ENCODE measurements around the gene ZNF668. TPM values are rescaled to one million over a fixed set of nuclear protein-coding genes. Genes with fewer than 3 reads are reported as not detected.

ZNF668 gene
- total and polyA plus RNA-seq, 2 donors (not counting 1 experiment from before 2014, with no cell fraction given) = 8.1 to 12.1 TPM

DNA sequence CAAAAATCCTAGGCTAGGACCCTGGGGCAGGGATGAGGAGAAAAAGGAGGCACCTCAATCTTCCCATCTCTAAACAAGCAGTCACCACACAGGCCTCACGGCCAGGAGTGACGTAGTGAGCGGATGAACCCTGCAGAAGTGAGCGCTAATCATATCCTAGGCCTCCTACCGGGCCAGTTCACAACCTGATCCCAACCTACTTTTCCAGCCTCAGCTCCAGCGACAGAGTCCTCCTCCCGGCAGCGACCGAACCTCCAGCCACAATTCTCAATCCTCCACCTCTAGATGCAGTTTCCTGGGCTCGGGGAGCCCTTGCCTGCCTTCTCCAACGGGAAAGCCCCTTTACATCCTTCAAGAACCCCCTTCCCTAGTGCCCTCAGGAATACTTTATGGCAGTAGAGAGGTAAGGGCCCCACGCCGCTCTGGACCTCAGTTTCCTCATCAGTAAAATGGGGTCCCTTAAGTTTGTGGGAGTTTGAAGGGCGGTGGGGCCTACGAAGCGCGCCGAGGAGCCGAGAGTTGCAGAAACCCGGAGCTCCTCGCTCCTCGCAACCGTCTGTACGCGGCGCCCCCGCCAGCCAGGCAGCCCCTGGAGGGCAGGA lies 1.4 kb downstream of the ZNF668 start:
- H3K9ac ChIP-seq (ENCODE audit: insufficient read depth, low read length) = peak overlapping the region; percentile 96
- no peaks in the 10 kb centered on the region for H4K20me1 ChIP-seq (ENCODE audit: control insufficient read depth, extremely low read depth, insufficient read depth, low read length)
- no peaks in the 10 kb centered on the region for H3K9me3 ChIP-seq (ENCODE audit: control insufficient read depth, insufficient read depth, low read depth, low read length)
- no peaks in the 10 kb centered on the region for H3K4me1 ChIP-seq (ENCODE audit: control insufficient read depth, extremely low read depth, insufficient read depth, low read length)
- H2AFZ ChIP-seq (ENCODE audit: low read length) = no peak overlapping the region
- H3K4me2 ChIP-seq (ENCODE audit: extremely low read depth, insufficient read depth, low read length) = peak overlapping the region; percentile 95
- DNase-seq (ENCODE audit: low read depth in 2 of 2) = peak; percentile 44 to 57
- no peaks in the 10 kb centered on the region for H3K27me3 ChIP-seq (ENCODE audit: control insufficient read depth, insufficient read depth, low read length)
- H3K79me2 ChIP-seq (ENCODE audit: control insufficient read depth, insufficient read depth, low read length) = peaks cover 70% of the 10 kb centered on the region
- no peak for TF ChIP-seq EZH2 (IDR thresholded peaks at IDR 0.05; ENCODE audit: low read length, missing control alignments)
- TF ChIP-seq, protein P1, sequence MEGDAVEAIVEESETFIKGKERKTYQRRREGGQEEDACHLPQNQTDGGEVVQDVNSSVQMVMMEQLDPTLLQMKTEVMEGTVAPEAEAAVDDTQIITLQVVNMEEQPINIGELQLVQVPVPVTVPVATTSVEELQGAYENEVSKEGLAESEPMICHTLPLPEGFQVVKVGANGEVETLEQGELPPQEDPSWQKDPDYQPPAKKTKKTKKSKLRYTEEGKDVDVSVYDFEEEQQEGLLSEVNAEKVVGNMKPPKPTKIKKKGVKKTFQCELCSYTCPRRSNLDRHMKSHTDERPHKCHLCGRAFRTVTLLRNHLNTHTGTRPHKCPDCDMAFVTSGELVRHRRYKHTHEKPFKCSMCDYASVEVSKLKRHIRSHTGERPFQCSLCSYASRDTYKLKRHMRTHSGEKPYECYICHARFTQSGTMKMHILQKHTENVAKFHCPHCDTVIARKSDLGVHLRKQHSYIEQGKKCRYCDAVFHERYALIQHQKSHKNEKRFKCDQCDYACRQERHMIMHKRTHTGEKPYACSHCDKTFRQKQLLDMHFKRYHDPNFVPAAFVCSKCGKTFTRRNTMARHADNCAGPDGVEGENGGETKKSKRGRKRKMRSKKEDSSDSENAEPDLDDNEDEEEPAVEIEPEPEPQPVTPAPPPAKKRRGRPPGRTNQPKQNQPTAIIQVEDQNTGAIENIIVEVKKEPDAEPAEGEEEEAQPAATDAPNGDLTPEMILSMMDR (conservative IDR thresholded peaks at IDR 0.05 in 1 of 2, IDR thresholded peaks at IDR 0.05 in 1 of 2; ENCODE audit: low read depth in 1 of 2, low read length in 2 of 2) = no peak
- peak overlapping the region; percentile 77 to 95 (median 90) for H3K4me3 ChIP-seq (replicated peaks in 1 of 4; ENCODE audit: control extremely low read depth in 1 of 4, insufficient read depth in 1 of 4, low read depth in 3 of 4, low read length in 4 of 4)
- peak overlapping the region; percentile 97 for H3K27ac ChIP-seq (ENCODE audit: insufficient read depth, low read length)
- peaks cover 9% of the 10 kb centered on the region for H3K36me3 ChIP-seq (ENCODE audit: control insufficient read depth, insufficient read depth, low read length)

DNA sequence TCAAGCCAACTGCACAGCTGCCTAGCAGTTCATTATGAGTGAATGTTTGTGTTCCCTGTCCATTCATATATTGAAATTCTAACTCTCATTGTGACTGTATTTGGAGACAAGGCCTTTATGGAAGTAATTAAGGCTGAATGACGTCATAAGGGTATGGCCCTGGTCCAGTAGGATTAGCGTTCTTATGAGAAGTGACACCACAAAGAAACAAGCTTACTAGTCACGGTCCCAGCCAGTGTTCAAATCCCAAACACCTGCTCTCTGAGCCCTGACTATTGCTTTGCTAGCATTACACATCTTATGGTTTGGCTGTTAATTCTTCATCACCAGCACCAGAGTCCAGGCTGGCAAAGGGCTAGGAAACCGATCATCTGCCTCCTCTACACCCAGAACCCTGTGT lies 2.2 kb downstream of the ZNF668 start:
- H2AFZ ChIP-seq (ENCODE audit: low read length) = no peak overlapping the region
- H3K27me3 ChIP-seq (ENCODE audit: control insufficient read depth, insufficient read depth, low read length) = no peaks in the 10 kb centered on the region

DNA sequence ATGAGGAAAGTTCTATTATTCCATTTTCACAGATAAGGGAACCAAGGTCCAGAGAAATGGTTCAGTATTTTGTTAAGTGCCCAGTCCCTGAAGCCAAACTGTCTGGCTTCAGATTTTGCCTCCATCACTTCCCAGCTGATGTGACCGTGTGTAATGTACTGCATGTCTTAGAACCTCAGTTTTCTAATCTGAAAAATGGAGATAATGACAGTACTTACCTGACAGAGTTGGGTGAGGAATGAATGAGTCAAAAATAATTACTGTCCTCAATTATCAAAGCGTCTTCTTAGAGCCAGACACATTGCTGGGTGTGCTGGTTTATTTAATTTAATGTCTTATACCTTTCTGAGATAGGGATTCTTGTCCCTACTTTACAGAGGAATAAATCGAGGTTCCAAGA lies 6.7 kb downstream of the ZNF668 start:
- Histone ChIP-seq H3K9me3 (ENCODE audit: control insufficient read depth, insufficient read depth, low read depth, low read length) (no peaks in the 10 kb centered on the region), H3K27me3 (ENCODE audit: control insufficient read depth, insufficient read depth, low read length) (no peaks in the 10 kb centered on the region), H3K4me1 (ENCODE audit: control insufficient read depth, extremely low read depth, insufficient read depth, low read length) (peaks cover 15% of the 10 kb centered on the region), H3K9ac (ENCODE audit: insufficient read depth, low read length) (no peak overlapping the region), H3K36me3 (ENCODE audit: control insufficient read depth, insufficient read depth, low read length) (peaks cover 11% of the 10 kb centered on the region), H3K79me2 (ENCODE audit: control insufficient read depth, insufficient read depth, low read length) (peaks cover 65% of the 10 kb centered on the region), H3K4me3 (replicated peaks in 1 of 4; ENCODE audit: control extremely low read depth in 1 of 4, insufficient read depth in 1 of 4, low read depth in 3 of 4, low read length in 4 of 4) (no peak overlapping the region), H4K20me1 (ENCODE audit: control insufficient read depth, extremely low read depth, insufficient read depth, low read length) (no peaks in the 10 kb centered on the region), H3K4me2 (ENCODE audit: extremely low read depth, insufficient read depth, low read length) (no peak overlapping the region), H3K27ac (ENCODE audit: insufficient read depth, low read length) (no peak overlapping the region), H2AFZ (ENCODE audit: low read length) (no peak overlapping the region)
- DNase-seq (ENCODE audit: low read depth in 2 of 2) = no peak
- TF ChIP-seq, protein P1 (conservative IDR thresholded peaks at IDR 0.05 in 1 of 2, IDR thresholded peaks at IDR 0.05 in 1 of 2; ENCODE audit: low read depth in 1 of 2, low read length in 2 of 2) = no peak
- TF ChIP-seq EZH2 (IDR thresholded peaks at IDR 0.05; ENCODE audit: low read length, missing control alignments) = no peak

More for the DNA sequence above, 2.2 kb downstream of the ZNF668 start:
- H3K4me1 ChIP-seq (ENCODE audit: control insufficient read depth, extremely low read depth, insufficient read depth, low read length) = no peaks in the 10 kb centered on the region
- peaks cover 72% of the 10 kb centered on the region for H3K79me2 ChIP-seq (ENCODE audit: control insufficient read depth, insufficient read depth, low read length)
- H4K20me1 ChIP-seq (ENCODE audit: control insufficient read depth, extremely low read depth, insufficient read depth, low read length) = no peaks in the 10 kb centered on the region
- TF ChIP-seq, protein P1 (conservative IDR thresholded peaks at IDR 0.05 in 1 of 2, IDR thresholded peaks at IDR 0.05 in 1 of 2; ENCODE audit: low read depth in 1 of 2, low read length in 2 of 2) = no peak
- no peak for TF ChIP-seq EZH2 (IDR thresholded peaks at IDR 0.05; ENCODE audit: low read length, missing control alignments)
- peaks cover 2% of the 10 kb centered on the region for H3K36me3 ChIP-seq (ENCODE audit: control insufficient read depth, insufficient read depth, low read length)
- peak; percentile 77 to 81 for DNase-seq (ENCODE audit: low read depth in 2 of 2)
- peak overlapping the region; percentile 96 for H3K9ac ChIP-seq (ENCODE audit: insufficient read depth, low read length)
- peak overlapping the region; percentile 97 for H3K27ac ChIP-seq (ENCODE audit: insufficient read depth, low read length)
- H3K4me2 ChIP-seq (ENCODE audit: extremely low read depth, insufficient read depth, low read length) = peak overlapping the region; percentile 95
- H3K4me3 ChIP-seq (replicated peaks in 1 of 4; ENCODE audit: control extremely low read depth in 1 of 4, insufficient read depth in 1 of 4, low read depth in 3 of 4, low read length in 4 of 4) = peak overlapping the region; percentile 77 to 95 (median 90)
- no peaks in the 10 kb centered on the region for H3K9me3 ChIP-seq (ENCODE audit: control insufficient read depth, insufficient read depth, low read depth, low read length)

All from fibroblast of lung (primary cell).